Fibroblast of the aortic adventitia (primary cell): ENCODE results near the gene DLGAP1. TPM values are rescaled to one million over a fixed set of nuclear protein-coding genes. Genes with fewer than 3 reads are reported as not detected.

Experiments
- DNase-seq: peaks from one replicate; pipeline ENCODE4 v3.0.0-alpha.2; 2010; ENCODE audit warnings: low read depth
- H3K4me3 ChIP-seq: 2 replicates; pipeline ENCODE4 v1.5.1; 2011; ENCODE audit warnings: low read depth, mild to moderate bottlenecking, control low read depth, low read length, moderate library complexity
- total RNA-seq: library from RNA; depleted of rRNA; stranded (reverse); fragments of >200 nt; gene quantifications from 2 replicates; pipeline ENCODE4 v1.2.3, GENCODE V29; 2012; ENCODE audit warnings: low replicate concordance
- TF ChIP-seq, protein P1 (sequence below): IDR thresholded peaks from 2 replicates; pipeline ENCODE4 v1.5.1; 2011; ENCODE audit warnings: mild to moderate bottlenecking, low read length, control low read depth, inconsistent platforms; ENCODE audit not compliant: insufficient read depth

The DLGAP1 gene
- total RNA-seq, 1 donor = 1.4 TPM

DNA sequence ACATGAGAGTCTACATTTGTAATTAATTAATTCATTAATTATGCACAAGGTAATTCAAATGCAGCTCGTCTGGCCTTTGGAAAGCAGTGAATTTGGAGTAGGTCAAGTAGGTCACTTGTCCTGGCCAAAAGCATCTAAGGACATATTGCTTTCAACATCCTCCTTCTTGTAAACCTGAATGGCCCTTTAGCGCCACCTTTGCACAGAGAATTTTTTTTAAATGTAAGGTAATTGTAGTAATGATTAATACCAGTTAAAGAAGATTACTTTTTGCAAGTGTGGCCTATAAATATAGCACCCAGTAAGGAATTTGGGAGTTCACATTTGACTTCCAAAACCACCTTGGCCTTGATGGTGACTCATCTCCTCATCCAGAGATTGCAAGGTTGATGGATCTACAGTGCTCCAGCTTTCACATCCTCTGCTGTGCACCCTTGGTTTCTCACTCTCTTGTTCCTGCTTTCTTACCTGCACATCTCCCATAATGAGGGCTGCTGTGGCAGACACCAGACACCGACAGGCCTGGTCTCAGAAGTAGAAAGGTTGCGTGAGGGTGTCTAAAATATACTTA lies 523.5 kb downstream of the DLGAP1 start:
- H3K4me3 ChIP-seq = no peak overlapping the region
- TF ChIP-seq, protein P1, sequence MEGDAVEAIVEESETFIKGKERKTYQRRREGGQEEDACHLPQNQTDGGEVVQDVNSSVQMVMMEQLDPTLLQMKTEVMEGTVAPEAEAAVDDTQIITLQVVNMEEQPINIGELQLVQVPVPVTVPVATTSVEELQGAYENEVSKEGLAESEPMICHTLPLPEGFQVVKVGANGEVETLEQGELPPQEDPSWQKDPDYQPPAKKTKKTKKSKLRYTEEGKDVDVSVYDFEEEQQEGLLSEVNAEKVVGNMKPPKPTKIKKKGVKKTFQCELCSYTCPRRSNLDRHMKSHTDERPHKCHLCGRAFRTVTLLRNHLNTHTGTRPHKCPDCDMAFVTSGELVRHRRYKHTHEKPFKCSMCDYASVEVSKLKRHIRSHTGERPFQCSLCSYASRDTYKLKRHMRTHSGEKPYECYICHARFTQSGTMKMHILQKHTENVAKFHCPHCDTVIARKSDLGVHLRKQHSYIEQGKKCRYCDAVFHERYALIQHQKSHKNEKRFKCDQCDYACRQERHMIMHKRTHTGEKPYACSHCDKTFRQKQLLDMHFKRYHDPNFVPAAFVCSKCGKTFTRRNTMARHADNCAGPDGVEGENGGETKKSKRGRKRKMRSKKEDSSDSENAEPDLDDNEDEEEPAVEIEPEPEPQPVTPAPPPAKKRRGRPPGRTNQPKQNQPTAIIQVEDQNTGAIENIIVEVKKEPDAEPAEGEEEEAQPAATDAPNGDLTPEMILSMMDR = no peak
- peak; percentile 26 for DNase-seq

DNA sequence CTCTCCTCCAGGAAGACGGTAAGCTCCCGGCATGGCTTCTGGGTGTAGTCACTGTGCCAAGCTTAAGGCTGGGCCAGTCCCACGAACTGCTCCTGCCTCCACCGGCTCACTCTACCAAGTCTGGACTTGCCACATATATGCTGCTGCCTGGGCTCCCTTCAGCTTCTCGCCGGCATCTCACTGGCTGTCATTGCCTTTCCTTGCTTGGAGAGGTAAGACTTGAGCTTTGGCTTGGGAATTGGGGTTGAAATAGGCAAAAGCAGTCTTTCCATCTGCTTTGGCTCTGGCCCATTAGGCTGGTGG lies 524.1 kb downstream of the DLGAP1 start:
- H3K4me3 ChIP-seq = no peak overlapping the region
- no peak for DNase-seq
- TF ChIP-seq, protein P1 = no peak

DNA sequence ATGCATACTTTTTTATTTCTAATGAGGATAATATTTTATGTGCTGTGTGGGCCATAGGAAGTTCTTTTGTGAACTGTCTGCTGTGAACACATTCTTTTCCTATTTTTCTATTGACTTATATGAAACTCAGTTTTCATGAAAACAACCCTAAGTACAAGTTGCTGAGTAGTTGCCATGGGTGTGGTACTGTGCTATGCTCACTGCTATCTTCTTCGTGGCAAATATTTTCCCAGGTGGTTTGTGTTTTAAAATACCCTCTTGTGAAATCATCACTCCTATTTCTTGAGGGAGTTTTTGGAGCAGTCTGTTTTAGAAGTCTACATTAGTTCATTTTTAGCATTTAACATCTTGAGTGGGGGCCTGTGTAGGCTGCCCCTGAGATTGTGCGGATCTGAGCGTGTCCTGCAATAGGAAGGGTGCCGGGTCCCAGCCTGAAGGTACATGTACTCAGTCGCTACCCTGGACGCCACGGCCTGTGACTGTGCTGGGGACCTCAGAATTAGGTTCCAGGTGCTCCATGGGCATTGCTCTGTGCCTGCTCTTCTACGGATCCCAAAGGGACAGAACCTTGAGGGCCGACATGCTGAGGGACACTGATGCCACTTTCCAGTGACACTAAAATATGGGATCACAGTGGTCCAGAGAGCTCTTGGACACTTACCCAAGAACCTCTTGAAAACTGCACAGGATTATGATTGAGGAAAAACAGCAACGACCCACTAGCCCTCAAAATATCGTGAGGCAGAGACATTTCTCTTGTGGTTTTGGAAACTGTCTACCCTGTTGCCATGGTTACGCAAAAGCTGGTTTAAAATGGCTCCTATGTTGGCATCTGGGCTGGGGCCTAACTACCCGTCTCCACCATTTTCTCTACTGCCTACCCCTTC lies 524.7 kb downstream of the DLGAP1 start:
- no peak overlapping the region for H3K4me3 ChIP-seq
- TF ChIP-seq, protein P1 = no peak
- DNase-seq = peak; percentile 29

DNA sequence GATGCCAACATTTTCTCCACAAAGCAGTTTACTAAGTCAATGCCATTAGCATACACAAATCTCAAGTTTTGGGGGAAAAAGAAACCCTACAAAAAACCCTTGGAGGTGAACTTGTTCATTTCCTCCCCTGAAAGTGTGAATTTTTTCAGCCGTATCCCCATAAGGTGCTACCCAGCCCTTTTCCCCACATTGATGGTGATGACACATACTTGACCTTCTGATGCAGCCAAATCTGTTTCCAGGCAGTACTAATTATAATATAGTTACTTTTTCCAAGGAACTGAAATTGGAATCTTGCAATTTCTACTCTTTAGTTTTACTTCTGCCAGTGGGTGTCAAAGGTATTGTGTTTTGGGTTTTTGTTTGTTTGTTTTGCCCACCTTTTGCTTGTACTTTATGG lies 530.7 kb downstream of the DLGAP1 start:
- DNase-seq = peak; percentile 44
- H3K4me3 ChIP-seq = no peak overlapping the region
- TF ChIP-seq, protein P1 = no peak

DNA sequence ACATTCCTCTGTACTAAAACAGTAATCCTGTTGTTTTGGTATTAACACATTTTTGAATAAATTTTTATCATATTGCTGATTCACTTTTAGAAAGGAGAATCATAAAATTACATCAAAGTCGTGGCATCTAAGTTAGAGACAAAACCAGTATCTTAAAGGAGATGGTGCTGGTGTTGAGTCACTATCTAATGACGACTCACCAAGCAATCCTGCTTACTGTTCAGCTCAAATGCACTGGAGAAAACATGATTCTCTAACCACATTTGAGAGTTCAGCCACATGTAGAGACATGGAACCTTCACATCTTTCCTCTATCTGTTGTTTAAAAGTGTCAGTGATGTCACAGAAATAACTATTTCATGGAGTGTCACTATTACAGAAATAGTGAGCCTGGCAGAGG lies 531.4 kb downstream of the DLGAP1 start:
- no peak overlapping the region for H3K4me3 ChIP-seq
- peak; percentile 78 for DNase-seq
- TF ChIP-seq, protein P1 = no peak

DNA sequence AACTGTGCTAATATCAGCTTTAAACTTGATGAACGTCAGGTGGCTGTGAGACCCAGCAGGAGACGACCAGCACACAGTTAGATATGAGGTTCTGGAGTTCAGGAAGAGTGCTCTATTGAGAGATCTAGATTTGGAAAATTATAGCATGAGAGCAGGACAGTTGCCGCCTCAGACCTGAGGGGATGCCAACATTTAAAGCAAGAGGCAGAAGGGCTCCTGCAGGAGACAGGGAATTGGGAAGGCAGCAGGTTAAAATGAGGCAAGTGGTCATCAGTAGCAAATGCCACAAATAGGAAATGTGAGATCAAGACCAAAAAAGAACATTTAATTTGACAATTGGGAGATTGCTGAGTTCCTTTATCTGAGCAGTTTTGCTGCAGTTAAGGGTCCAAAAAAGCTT lies 533.3 kb downstream of the DLGAP1 start:
- H3K4me3 ChIP-seq = no peak overlapping the region
- TF ChIP-seq, protein P1 = no peak
- no peak for DNase-seq
